Caco-2 (cell line): Measurements from ENCODE around the gene CDS1. TPM values are rescaled to one million over a fixed set of nuclear protein-coding genes. Genes with fewer than 3 reads are reported as not detected.

Experiments used
- BruUV-seq: library from RNA; stranded (reverse); fragments of 400-500 nt; replicated peaks from 2 replicates; lab custom pipeline; 2021; lab: Mats Ljungman, UMichigan
- CTCF ChIA-PET: fragments of 300-600 bp; sonication (Branson Sonifier 250); formaldehyde crosslinking; loops from one replicate; lab custom pipeline; 2022; ENCODE audit warnings: antibody characterized with exemption; lab: Charles Lee
- POLR2A ChIA-PET: fragments of 300-600 bp; sonication (Branson Sonifier 250); formaldehyde crosslinking; loops from one replicate; lab custom pipeline; 2022; ENCODE audit warnings: antibody characterized with exemption; lab: Charles Lee
- DNase-seq, 2 experiments: peaks; one replicate each; pipeline versions ENCODE4 v3.0.0 to v3.0.0-alpha.2; 2020 to 2022
- H3K27me3 ChIP-seq: replicated peaks from 2 replicates; pipeline ENCODE4 v1.6.0; 2011; ENCODE audit warnings: low read length; ENCODE audit not compliant: control insufficient read depth, insufficient read depth
- H3K36me3 ChIP-seq: 2 replicates; pipeline ENCODE4 v1.5.1; 2011; ENCODE audit warnings: low read length; ENCODE audit not compliant: control insufficient read depth, insufficient read depth
- H3K4me1 ChIP-seq: fragments of 250-450 bp; sonication (Bioruptor Pico); 2 replicates; pipeline ENCODE4 v1.5.1; 2020; ENCODE audit warnings: mild to moderate bottlenecking
- H3K4me3 ChIP-seq: 2 replicates; pipeline ENCODE4 v1.5.1; 2011; ENCODE audit warnings: low read depth, mild to moderate bottlenecking, control low read depth, low read length
- H3K9me3 ChIP-seq: fragments of 250-450 bp; sonication (Bioruptor Pico); 2 replicates; pipeline ENCODE4 v1.5.1; 2020; ENCODE audit warnings: mild to moderate bottlenecking, moderate library complexity
- H3K27ac Mint-ChIP-seq: one replicate; pipeline ENCODE4 v1.8.0; 2022; ENCODE audit warnings: mixed read lengths; ENCODE audit not compliant: unreplicated experiment
- H3K27me3 Mint-ChIP-seq: one replicate; pipeline ENCODE4 v1.8.0; 2022; ENCODE audit warnings: mixed read lengths; ENCODE audit not compliant: insufficient read depth, unreplicated experiment
- H3K36me3 Mint-ChIP-seq: one replicate; pipeline ENCODE4 v1.8.0; 2022; ENCODE audit warnings: mild to moderate bottlenecking, mixed read lengths; ENCODE audit not compliant: insufficient read depth, unreplicated experiment
- H3K4me1 Mint-ChIP-seq: one replicate; pipeline ENCODE4 v1.8.0; 2022; ENCODE audit warnings: low read depth, mixed read lengths; ENCODE audit not compliant: unreplicated experiment
- H3K4me3 Mint-ChIP-seq: one replicate; pipeline ENCODE4 v1.8.0; 2022; ENCODE audit warnings: mild to moderate bottlenecking, moderate library complexity, mixed read lengths; ENCODE audit not compliant: unreplicated experiment
- H3K9me3 Mint-ChIP-seq: one replicate; pipeline ENCODE4 v1.8.0; 2022; ENCODE audit warnings: mixed read lengths; ENCODE audit not compliant: unreplicated experiment
- CTCF ChIP-seq, 2 experiments: fragments of 200-600 bp in 1 of 2; IDR thresholded peaks; 1 replicate in 1 of 2; 2 replicates in 1 of 2; pipeline versions ENCODE4 v1.5.1 to v1.8.0; 2011 to 2022; ENCODE audit warnings: antibody characterized with exemption in 1 of 2, control low read depth in 1 of 2, inconsistent platforms in 1 of 2, low read depth in 1 of 2, low read length in 1 of 2, mild to moderate bottlenecking in 1 of 2, moderate library complexity in 1 of 2; ENCODE audit not compliant: insufficient read depth in 1 of 2, severe bottlenecking in 1 of 2, unreplicated experiment in 1 of 2
- intact Hi-C: fragments of 100-400 bp; cut with micrococcal nuclease; formaldehyde crosslinking; loops from one replicate; pipeline ENCODE4 v1.10.0; 2022; ENCODE audit not compliant: unreplicated experiment
- total RNA-seq: library from RNA; stranded (reverse); gene quantifications from 2 replicates; pipeline ENCODE4 v1.2.3, GENCODE V29; 2022

Gene CDS1
- total RNA-seq, 1 experiment from 2014 or later, result 18.1 TPM

- H3K27me3 Mint-ChIP-seq, result no peaks in the 10 kb centered on the region
- Histone ChIP-seq H3K36me3 (no peaks in the 10 kb centered on the region), H3K4me1 (no peaks in the 10 kb centered on the region), H3K27me3 (no peaks in the 10 kb centered on the region), H3K4me3 (no peak overlapping the region), H3K9me3 (no peaks in the 10 kb centered on the region)
- H3K4me1 Mint-ChIP-seq, result no peaks in the 10 kb centered on the region
- no peak overlapping the region for H3K4me3 Mint-ChIP-seq
- H3K27ac Mint-ChIP-seq, result no peak overlapping the region
- no TSS peak for BruUV-seq
- no peaks in the 10 kb centered on the region for H3K9me3 Mint-ChIP-seq
- peaks cover 32% of the 10 kb centered on the region for H3K36me3 Mint-ChIP-seq
- no peak for TF ChIP-seq CTCF (IDR thresholded peaks at IDR 0.05; ENCODE audit: insufficient read depth in 1 of 2, low read depth in 1 of 2, low read length in 1 of 2, severe bottlenecking in 1 of 2, unreplicated experiment in 1 of 2)
- DNase-seq, result no peak
- intact Hi-C loops, result no loop called here
- ChIA-PET CTCF (no interaction called here), POLR2A (no interaction called here)
Measured at GRCh38 chr4:84648178-84648577, 65.3 kb downstream of the CDS1 start.

GRCh38 chr4:84648863-84649647 lies 66.1 kb downstream of the CDS1 start:
- POLR2A ChIA-PET, result no interaction called here
- H3K27me3 ChIP-seq, result no peaks in the 10 kb centered on the region
- intact Hi-C loops, result no loop called here
- Mint-ChIP-seq H3K4me3 (no peak overlapping the region), H3K27me3 (no peaks in the 10 kb centered on the region), H3K36me3 (peaks cover 26% of the 10 kb centered on the region), H3K9me3 (no peaks in the 10 kb centered on the region), H3K27ac (no peak overlapping the region), H3K4me1 (no peaks in the 10 kb centered on the region)
- no peaks in the 10 kb centered on the region for H3K9me3 ChIP-seq
- no peaks in the 10 kb centered on the region for H3K4me1 ChIP-seq
- no peak for DNase-seq
- H3K36me3 ChIP-seq, result no peaks in the 10 kb centered on the region
- H3K4me3 ChIP-seq, result no peak overlapping the region
- CTCF ChIA-PET, result no interaction called here
- BruUV-seq, result no TSS peak
- TF ChIP-seq CTCF (IDR thresholded peaks at IDR 0.05; ENCODE audit: insufficient read depth in 1 of 2, low read depth in 1 of 2, low read length in 1 of 2, severe bottlenecking in 1 of 2, unreplicated experiment in 1 of 2), result no peak

- no peak overlapping the region for H3K4me3 ChIP-seq
- POLR2A ChIA-PET, result interaction anchor here (0.5 kb wide), 1 partner anchor 58 kb away, joined by 4 read pairs; no protein-coding TSS in a partner anchor
- no peaks in the 10 kb centered on the region for H3K36me3 ChIP-seq
- no peaks in the 10 kb centered on the region for H3K4me1 Mint-ChIP-seq
- no peak for TF ChIP-seq CTCF (IDR thresholded peaks at IDR 0.05; ENCODE audit: insufficient read depth in 1 of 2, low read depth in 1 of 2, low read length in 1 of 2, severe bottlenecking in 1 of 2, unreplicated experiment in 1 of 2)
- CTCF ChIA-PET, result no interaction called here
- no peak overlapping the region for H3K27ac Mint-ChIP-seq
- H3K27me3 ChIP-seq, result no peaks in the 10 kb centered on the region
- H3K9me3 ChIP-seq, result no peaks in the 10 kb centered on the region
- no peaks in the 10 kb centered on the region for H3K4me1 ChIP-seq
- H3K9me3 Mint-ChIP-seq, result peaks cover 6% of the 10 kb centered on the region
- intact Hi-C loops, result no loop called here
- H3K27me3 Mint-ChIP-seq, result no peaks in the 10 kb centered on the region
- no TSS peak for BruUV-seq
- no peak overlapping the region for H3K4me3 Mint-ChIP-seq
- DNase-seq, result no peak
- peaks cover 24% of the 10 kb centered on the region for H3K36me3 Mint-ChIP-seq
Measured at GRCh38 chr4:84651499-84651898, 68.6 kb downstream of the CDS1 start.
